Ureter (tissue), 1 donor: ENCODE data around the gene MEGF8. TPM values are rescaled to one million over a fixed set of nuclear protein-coding genes. Genes with fewer than 3 reads are reported as not detected.

Source experiments
- DNase-seq: peaks from one replicate; pipeline ENCODE4 v3.0.0-alpha.2; 2020; ENCODE audit warnings: low spot score
- total RNA-seq: library from RNA; stranded (reverse); gene quantifications from one replicate; pipeline ENCODE4 v1.2.4, GENCODE V29; 2023
- donor health status: DM: yes; HTN: yes; CAD: no.

The MEGF8 gene
- total RNA-seq, 1 donor from 2014 or later: 22.0 TPM

GRCh38 chr19:42353341-42354015 is 28.0 kb downstream of the MEGF8 start:
- DNase-seq: no peak

GRCh38 chr19:42355896-42356295 is 30.5 kb downstream of the MEGF8 start:
- DNase-seq: no peak

GRCh38 chr19:42356686-42357085 is 31.3 kb downstream of the MEGF8 start:
- DNase-seq: no peak

DNA sequence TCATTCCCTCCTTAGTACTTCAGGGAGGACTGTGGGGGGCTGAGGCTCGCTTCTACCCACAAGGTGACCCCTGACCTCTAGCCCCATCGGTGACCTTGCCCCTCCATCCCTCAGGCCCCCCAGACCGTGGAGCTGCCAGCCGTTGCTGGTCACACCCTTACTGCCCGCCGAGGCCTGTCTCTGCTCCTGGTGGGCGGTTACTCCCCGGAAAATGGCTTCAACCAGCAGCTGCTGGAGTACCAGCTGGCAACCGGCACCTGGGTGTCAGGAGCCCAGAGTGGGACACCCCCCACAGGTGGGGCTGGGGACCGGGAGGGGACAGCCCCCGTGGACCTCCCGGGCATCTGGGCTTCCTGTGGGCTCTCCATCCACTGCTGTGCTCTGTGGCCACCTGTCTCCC is 31.9 kb downstream of the MEGF8 start:
- no peak for DNase-seq

GRCh38 chr19:42360787-42361544 is 35.5 kb downstream of the MEGF8 start:
- no peak for DNase-seq

DNA sequence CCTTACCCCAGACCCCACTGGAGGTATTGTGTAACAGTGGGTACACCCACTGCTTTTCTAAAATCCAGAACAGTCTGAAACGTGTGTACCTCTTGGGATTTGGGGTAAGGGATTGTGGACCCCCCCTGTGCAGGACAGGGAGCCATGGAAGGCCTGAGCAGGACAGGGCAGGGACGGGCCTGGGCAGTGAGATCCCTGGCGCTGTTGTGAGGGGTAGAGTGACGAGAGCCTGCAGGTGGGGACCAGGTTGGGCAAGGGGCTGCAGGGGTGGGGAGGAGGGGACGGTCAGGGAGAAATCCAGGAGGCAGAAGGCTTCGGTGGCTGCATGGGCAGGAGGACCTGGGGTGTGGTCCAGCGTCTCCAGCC is 36.1 kb downstream of the MEGF8 start:
- DNase-seq: no peak

DNA sequence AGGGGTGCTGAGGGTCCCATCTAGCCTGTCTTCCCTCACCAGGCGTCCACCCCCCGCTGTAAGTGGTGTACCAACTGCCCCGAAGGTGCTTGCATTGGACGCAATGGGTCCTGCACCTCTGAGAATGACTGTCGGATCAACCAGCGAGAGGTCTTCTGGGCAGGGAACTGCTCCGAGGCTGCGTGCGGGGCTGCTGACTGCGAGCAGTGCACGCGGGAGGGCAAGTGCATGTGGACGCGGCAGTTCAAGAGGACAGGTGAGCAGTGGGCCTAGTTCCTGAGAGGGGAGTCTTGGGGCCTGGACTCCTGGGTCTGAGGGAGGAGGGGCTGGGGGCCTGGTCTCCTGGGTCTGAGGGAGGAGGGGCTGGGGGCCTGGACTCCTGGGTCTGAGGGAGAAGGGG is 36.9 kb downstream of the MEGF8 start:
- DNase-seq: no peak

- no peak for DNase-seq
Observed at GRCh38 chr19:42362891-42363440, 37.5 kb downstream of the MEGF8 start.

DNA sequence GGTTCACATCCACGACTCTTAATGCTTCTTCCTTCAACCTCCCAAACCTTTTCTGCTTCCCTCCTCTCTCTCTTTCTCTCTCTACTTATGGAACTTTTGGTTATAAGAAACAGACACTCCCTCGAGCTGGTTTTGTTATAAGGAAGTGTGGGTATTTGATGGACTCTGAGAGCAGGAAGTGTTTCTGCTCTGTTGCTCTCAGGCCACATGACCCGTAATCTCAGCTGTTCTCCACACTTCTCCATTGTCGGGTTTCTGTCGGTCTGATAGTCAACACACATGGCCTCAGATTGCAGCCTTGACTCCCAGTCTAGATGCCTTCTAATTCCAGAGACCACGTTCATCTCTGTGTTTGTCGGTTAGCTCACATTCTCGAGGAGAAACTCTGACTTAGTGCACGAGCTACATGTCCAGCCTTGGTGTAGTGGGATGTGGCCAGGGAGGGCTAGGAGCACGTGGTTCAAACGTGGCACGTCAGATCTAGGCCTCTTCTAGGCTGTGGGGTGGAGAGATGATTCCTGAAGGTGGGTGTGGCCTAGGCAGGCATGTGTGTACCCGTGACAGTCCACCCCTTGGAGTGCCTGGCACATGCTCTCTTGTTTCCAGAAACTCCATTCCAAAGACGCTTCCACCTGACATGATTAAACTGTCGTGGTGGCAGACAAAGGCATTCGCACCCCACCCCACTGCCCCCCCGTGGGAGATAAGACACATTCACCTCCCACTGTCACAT is 38.3 kb downstream of the MEGF8 start:
- no peak for DNase-seq

- DNase-seq: no peak
Observed at GRCh38 chr19:42366673-42367072, 41.2 kb downstream of the MEGF8 start.

- no peak for DNase-seq
Observed at GRCh38 chr19:42367929-42368328, 42.5 kb downstream of the MEGF8 start.

DNA sequence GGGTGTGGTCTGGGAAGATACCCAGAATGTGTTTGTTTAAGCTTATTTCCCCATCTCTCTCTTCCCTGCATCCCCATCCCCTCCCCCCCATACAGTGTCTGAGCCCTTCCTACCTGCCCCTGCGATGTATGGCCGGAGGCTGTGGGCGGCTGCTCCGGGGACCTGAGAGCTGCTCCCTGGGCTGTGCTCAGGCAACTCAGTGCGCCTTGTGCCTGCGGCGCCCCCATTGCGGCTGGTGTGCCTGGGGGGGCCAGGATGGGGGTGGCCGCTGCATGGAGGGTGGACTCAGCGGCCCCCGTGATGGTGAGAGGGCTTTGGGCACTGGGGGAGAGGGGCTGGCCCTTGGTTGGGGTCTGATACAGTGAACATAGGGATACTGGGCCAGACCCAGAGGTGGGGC is 42.9 kb downstream of the MEGF8 start:
- no peak for DNase-seq

DNA sequence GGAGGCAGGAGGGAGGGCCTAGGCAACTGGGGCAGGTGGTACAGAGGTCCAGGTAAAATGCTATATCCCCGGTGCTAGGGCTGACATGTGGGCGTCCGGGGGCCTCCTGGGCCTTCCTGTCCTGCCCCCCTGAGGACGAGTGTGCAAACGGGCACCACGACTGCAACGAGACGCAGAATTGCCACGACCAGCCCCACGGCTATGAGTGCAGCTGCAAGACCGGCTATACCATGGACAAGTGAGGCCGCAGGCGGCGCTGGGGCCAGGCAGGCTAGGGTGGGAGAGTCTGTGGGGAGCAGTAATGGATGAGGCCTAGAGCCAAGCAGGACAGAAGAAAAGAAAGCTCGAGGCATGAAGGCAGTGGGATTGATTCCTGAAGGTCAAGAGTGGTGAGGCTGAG is 43.3 kb downstream of the MEGF8 start:
- no peak for DNase-seq

DNA sequence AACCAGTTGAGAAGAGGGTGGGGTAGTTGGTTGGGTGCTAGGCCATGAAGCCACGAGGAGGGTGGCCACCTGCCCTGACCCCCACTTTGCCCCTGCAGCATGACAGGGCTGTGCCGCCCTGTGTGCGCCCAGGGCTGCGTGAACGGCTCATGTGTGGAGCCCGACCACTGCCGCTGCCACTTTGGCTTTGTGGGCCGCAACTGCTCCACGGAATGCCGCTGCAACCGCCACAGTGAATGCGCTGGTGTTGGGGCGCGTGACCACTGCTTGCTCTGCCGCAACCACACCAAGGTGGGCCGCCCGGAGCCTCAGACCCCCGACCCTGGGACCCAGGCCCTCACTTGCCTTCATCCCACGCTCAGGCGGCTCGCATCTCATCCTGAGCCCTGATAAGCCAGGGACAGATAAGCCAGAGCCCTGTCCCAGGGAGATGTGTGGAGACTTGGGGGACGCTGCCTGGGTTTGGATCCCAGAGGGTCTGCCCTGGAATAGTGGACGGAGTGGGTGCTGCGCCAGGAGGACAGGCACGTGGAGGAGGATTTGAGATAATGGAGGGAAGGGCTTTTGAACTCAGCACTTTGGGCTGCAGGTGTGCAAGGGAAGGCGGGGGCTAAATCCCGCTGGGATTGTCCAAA is 44.1 kb downstream of the MEGF8 start:
- DNase-seq: no peak

- DNase-seq: no peak
Observed at GRCh38 chr19:42370068-42370520, 44.7 kb downstream of the MEGF8 start.

GRCh38 chr19:42370626-42371175 is 45.3 kb downstream of the MEGF8 start:
- DNase-seq: no peak

GRCh38 chr19:42374826-42375376 is 49.5 kb downstream of the MEGF8 start:
- no peak for DNase-seq

DNA sequence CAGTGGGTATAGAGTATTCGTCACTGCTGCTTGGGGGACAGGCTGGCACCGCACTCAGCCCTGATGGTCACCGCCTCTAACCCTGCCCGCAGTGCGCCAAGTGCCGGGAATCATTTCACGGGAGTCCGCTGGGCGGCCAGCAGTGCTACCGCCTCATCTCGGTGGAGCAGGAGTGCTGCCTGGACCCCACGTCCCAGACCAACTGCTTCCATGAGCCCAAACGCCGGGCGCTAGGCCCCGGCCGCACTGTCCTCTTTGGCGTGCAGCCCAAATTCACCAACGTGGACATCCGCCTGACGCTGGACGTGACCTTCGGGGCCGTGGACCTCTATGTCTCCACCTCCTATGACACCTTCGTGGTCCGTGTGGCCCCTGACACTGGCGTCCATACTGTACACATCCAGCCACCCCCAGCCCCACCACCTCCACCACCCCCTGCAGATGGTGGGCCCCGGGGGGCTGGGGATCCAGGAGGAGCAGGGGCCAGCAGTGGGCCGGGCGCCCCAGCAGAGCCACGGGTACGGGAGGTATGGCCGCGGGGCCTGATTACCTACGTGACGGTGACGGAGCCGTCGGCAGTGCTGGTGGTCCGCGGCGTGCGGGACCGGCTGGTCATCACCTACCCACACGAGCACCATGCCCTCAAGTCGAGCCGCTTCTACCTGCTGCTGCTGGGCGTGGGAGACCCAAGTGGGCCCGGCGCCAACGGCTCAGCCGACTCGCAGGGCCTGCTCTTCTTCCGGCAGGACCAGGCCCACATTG is 50.2 kb downstream of the MEGF8 start:
- no peak for DNase-seq

DNA sequence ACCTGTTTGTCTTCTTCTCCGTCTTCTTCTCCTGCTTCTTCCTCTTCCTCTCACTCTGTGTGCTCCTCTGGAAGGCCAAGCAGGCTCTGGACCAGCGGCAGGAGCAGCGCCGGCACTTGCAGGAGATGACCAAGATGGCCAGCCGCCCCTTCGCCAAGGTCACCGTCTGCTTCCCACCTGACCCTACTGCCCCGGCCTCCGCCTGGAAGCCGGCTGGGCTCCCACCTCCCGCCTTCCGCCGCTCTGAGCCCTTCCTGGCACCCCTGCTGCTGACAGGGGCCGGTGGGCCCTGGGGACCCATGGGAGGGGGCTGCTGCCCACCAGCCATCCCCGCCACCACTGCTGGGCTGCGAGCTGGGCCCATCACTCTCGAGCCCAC is 50.7 kb downstream of the MEGF8 start:
- DNase-seq: no peak
